Endothelial cell of umbilical vein (primary cell): ENCODE results near the gene PCMT1.
"Not testable (repeated sequence)": the region's sequence is repeated elsewhere in the genome, so short reads cannot be mapped to it uniquely, and the experiment has no call there.

Source experiments
- EZH2 ChIP-seq: IDR thresholded peaks from 2 replicates; pipeline ENCODE4 v1.6.1; 2012; ENCODE audit warnings: borderline replicate concordance, low read depth, mild to moderate bottlenecking, moderate library complexity, low read length, inconsistent platforms; ENCODE audit not compliant: severe bottlenecking
- MYC ChIP-seq: IDR thresholded peaks from one replicate; pipeline ENCODE4 v1.6.1; 2011; ENCODE audit warnings: mild to moderate bottlenecking, low read depth, low read length
- POLR2A ChIP-seq: IDR thresholded peaks from 2 replicates; pipeline ENCODE4 v1.6.1; 2012; ENCODE audit warnings: low read depth, mild to moderate bottlenecking, control low read depth, low read length
- POLR2AphosphoS5 ChIP-seq: IDR thresholded peaks from 2 replicates; pipeline ENCODE4 v1.6.1; 2012; ENCODE audit warnings: low read depth, mild to moderate bottlenecking, control low read depth, low read length, moderate library complexity; ENCODE audit not compliant: insufficient read depth
- TF ChIP-seq, protein P1 (sequence below), 2 donors: IDR thresholded peaks; 1 replicate in 1 of 2; 2 replicates in 1 of 2; pipeline ENCODE4 v1.5.1; 2011; ENCODE audit warnings: low read length in 2 of 2, mild to moderate bottlenecking in 2 of 2, moderate library complexity in 2 of 2, control low read depth in 1 of 2, inconsistent platforms in 1 of 2, low read depth in 1 of 2; ENCODE audit not compliant: insufficient read depth in 1 of 2; ENCODE audit errors: extremely low read depth in 1 of 2

DNA sequence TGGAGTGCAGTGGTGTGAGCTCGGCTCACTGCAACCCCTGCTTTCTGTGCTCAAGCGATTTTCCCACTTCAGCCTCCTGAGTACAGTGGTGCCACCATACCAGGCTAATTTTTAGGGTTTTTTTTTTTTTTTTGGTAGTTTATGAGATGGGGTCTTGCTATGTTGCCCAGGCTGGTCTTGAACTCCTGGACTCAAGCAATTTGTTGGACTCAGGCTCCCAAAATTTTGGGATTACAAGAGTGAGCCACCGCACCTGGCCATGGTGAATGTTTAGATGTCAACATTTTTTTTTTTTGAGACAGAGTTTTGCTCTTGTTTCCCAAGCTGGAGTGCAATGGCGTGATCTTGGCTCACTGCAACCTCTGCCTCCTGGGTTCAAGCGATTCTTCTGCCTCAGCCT, 2.4 kb downstream of the PCMT1 start:
- TF ChIP-seq, protein P1, sequence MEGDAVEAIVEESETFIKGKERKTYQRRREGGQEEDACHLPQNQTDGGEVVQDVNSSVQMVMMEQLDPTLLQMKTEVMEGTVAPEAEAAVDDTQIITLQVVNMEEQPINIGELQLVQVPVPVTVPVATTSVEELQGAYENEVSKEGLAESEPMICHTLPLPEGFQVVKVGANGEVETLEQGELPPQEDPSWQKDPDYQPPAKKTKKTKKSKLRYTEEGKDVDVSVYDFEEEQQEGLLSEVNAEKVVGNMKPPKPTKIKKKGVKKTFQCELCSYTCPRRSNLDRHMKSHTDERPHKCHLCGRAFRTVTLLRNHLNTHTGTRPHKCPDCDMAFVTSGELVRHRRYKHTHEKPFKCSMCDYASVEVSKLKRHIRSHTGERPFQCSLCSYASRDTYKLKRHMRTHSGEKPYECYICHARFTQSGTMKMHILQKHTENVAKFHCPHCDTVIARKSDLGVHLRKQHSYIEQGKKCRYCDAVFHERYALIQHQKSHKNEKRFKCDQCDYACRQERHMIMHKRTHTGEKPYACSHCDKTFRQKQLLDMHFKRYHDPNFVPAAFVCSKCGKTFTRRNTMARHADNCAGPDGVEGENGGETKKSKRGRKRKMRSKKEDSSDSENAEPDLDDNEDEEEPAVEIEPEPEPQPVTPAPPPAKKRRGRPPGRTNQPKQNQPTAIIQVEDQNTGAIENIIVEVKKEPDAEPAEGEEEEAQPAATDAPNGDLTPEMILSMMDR (IDR thresholded peaks at IDR 0.05; ENCODE audit: extremely low read depth in 1 of 2, insufficient read depth in 1 of 2, low read depth in 1 of 2, low read length in 2 of 2), result not testable (repeated sequence)
- not testable (repeated sequence) for TF ChIP-seq POLR2AphosphoS5, POLR2A, EZH2, MYC
